Upper lobe of right lung (tissue), 1 donor: ENCODE results near the gene POLD3. TPM values are rescaled to one million over a fixed set of nuclear protein-coding genes. Genes with fewer than 3 reads are reported as not detected.

Experiments
- ATAC-seq: fragments of 200-7000 bp; cut with Tn5 transposase; one replicate; pipeline ENCODE4 v1.9.1; 2020; ENCODE audit warnings: mild to moderate bottlenecking, moderate library complexity
- DNase-seq: peaks from one replicate; pipeline ENCODE4 v3.0.0-alpha.2; 2020
- H3K27ac ChIP-seq: fragments of 200-600 bp; one replicate; pipeline ENCODE4 v1.8.0; 2022
- H3K27me3 ChIP-seq: fragments of 200-600 bp; one replicate; pipeline ENCODE4 v1.8.0; 2022; ENCODE audit warnings: mild to moderate bottlenecking
- H3K36me3 ChIP-seq: fragments of 200-600 bp; one replicate; pipeline ENCODE4 v1.8.0; 2022
- H3K4me1 ChIP-seq: fragments of 200-600 bp; one replicate; pipeline ENCODE4 v1.8.0; 2022
- H3K4me3 ChIP-seq: fragments of 200-600 bp; one replicate; pipeline ENCODE4 v1.8.0; 2022; ENCODE audit warnings: mild to moderate bottlenecking
- H3K9me3 ChIP-seq: fragments of 200-600 bp; one replicate; pipeline ENCODE4 v1.8.0; 2022
- intact Hi-C: fragments of 100-400 bp; cut with DNase I; formaldehyde crosslinking; loops from one replicate; pipeline ENCODE4 v1.11.0; 2022
- total RNA-seq: library from RNA; stranded (reverse); fragmentation: NEBNext Ultra II Directional; extraction: Animal tissue kit (Norgen Biotek cat#: 25700); gene quantifications from one replicate; pipeline ENCODE4 v1.2.1, GENCODE V29; 2021
- TF ChIP-seq, protein P1 (sequence below): fragments of 200-600 bp; IDR thresholded peaks from one replicate; pipeline ENCODE4 v1.8.0; 2022; ENCODE audit warnings: antibody characterized with exemption
- donor health status: DM: no; HTN: yes; CAD: no; lungs with severe emphysema.

Gene POLD3
- total RNA-seq, 1 donor from 2014 or later, result 16.7 TPM

DNA sequence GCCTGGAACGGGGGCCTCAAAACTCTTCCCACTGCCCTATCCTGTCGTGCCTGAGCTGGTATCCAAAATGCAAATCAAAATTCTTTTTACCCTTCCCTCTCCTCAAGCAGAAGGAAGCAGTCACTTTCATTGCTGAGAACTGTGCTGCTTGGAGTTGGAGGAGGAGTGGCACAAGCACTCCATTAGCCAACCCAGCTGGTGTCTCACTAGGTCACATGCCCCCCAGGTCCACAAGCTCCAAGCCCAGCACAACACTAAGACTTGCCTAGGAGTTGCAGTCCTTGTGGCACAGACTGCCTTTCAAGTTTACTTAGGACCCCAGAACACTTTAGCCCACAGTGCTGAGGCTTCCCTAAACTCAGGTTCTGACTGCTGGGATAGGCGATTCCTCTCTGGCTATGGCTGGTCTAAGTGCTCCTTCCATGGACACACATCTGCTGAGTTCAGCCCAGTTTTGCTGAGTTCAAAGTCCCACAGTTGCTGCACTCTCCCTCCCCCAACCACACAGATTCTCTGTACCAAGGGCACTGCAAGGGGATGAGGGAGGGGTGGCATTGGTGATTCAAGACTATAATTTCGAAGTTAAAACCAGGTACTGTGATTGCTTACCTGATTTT is 70.2 kb downstream of the POLD3 start:
- TF ChIP-seq, protein P1, sequence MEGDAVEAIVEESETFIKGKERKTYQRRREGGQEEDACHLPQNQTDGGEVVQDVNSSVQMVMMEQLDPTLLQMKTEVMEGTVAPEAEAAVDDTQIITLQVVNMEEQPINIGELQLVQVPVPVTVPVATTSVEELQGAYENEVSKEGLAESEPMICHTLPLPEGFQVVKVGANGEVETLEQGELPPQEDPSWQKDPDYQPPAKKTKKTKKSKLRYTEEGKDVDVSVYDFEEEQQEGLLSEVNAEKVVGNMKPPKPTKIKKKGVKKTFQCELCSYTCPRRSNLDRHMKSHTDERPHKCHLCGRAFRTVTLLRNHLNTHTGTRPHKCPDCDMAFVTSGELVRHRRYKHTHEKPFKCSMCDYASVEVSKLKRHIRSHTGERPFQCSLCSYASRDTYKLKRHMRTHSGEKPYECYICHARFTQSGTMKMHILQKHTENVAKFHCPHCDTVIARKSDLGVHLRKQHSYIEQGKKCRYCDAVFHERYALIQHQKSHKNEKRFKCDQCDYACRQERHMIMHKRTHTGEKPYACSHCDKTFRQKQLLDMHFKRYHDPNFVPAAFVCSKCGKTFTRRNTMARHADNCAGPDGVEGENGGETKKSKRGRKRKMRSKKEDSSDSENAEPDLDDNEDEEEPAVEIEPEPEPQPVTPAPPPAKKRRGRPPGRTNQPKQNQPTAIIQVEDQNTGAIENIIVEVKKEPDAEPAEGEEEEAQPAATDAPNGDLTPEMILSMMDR, result no peak
- H3K9me3 ChIP-seq, result no peaks in the 10 kb centered on the region
- no peaks in the 10 kb centered on the region for H3K4me1 ChIP-seq
- no peak for ATAC-seq
- DNase-seq, result no peak
- intact Hi-C loops, result no loop called here
- H3K27ac ChIP-seq, result no peak overlapping the region
- H3K27me3 ChIP-seq, result no peaks in the 10 kb centered on the region
- H3K4me3 ChIP-seq, result no peak overlapping the region
- no peaks in the 10 kb centered on the region for H3K36me3 ChIP-seq

DNA sequence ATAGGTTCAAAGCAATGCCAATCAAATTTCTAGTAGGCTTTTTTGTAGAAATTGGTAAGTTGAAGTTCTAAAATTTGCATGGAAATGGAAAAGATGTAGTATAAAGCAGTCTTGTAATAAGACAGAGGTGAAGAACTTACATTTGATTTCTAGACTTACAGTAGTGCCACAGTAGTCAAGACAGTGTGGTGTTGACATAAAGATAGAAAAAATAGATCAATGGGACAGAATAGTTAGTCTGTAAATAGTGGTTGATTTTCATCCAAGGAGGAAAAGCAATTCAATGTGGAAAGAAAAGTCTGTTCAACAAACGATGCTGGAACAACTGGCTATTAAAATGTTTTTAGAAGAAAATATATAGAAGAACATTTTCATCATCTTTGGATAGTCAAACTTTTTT is 70.9 kb downstream of the POLD3 start:
- intact Hi-C loops, result no loop called here
- TF ChIP-seq, protein P1, result no peak
- H3K27ac ChIP-seq, result no peak overlapping the region
- H3K36me3 ChIP-seq, result no peaks in the 10 kb centered on the region
- no peaks in the 10 kb centered on the region for H3K9me3 ChIP-seq
- ATAC-seq (no peak), DNase-seq (no peak)
- no peaks in the 10 kb centered on the region for H3K4me1 ChIP-seq
- no peak overlapping the region for H3K4me3 ChIP-seq
- H3K27me3 ChIP-seq, result no peaks in the 10 kb centered on the region

GRCh38 chr11:74669211-74670160 is 77.1 kb downstream of the POLD3 start:
- ATAC-seq (no peak), DNase-seq (no peak)
- Histone ChIP-seq H3K4me3 (no peak overlapping the region), H3K9me3 (no peaks in the 10 kb centered on the region), H3K4me1 (peaks cover 3% of the 10 kb centered on the region), H3K36me3 (no peaks in the 10 kb centered on the region), H3K27ac (no peak overlapping the region), H3K27me3 (no peaks in the 10 kb centered on the region)
- intact Hi-C loops, result no loop called here
- TF ChIP-seq, protein P1, result no peak

DNA sequence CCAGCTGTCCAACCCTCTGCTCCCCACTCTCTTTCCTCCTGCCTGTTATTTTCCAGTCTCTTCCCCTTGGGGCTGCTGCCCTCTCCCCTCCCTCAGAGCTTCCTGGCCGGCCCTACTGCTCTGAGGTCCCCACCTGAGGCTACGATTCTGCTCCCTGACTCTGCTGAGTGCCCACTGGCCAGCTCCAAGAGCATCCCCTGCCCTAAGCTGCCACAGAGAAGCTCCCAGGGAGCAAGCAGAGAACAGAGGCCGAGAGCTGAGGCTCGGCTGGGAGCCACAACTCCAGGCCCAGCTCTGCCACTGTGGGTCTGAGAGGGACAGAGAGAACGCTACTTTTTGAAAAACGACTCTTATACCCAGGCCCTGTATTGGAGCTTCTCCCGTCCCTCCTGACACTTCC is 77.8 kb downstream of the POLD3 start:
- H3K4me3 ChIP-seq, result no peak overlapping the region
- intact Hi-C loops, result no loop called here
- no peak overlapping the region for H3K27ac ChIP-seq
- TF ChIP-seq, protein P1, result no peak
- H3K4me1 ChIP-seq, result peaks cover 3% of the 10 kb centered on the region
- H3K27me3 ChIP-seq, result no peaks in the 10 kb centered on the region
- H3K36me3 ChIP-seq, result no peaks in the 10 kb centered on the region
- DNase-seq (no peak), ATAC-seq (no peak)
- no peaks in the 10 kb centered on the region for H3K9me3 ChIP-seq

DNA sequence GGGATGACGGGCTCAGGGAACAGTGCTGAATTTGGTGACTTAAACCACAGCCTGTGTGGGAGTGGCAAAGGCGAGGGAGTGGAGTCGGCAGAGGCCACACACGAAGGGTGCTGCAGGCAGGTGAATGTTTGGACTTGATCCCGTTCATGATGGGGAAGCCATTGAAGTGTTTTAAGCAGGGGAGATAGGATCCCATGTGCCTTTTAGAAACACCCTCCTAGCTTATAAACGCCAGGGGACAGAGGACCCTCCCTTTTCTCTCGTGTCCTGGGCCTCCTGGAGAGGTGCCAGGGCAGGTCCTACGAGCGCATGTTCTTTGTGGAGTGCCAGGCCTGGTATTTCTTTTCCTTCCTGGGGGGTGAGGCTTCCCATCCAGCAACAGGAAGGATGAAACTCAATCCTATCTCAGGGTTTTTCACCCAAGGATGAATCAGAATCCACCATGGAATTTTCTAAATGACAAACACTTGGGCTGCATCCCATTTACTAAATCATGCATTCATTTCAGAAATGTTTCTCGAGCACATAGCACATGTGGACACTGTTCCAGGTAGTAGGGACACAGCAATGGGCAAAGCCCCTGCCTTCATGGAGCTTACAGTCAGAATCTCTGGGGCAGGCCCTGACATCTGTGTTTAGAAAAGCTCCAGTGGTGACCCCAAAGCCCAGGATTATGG is 79.3 kb downstream of the POLD3 start:
- H3K27me3 ChIP-seq, result no peaks in the 10 kb centered on the region
- no peaks in the 10 kb centered on the region for H3K36me3 ChIP-seq
- peaks cover 3% of the 10 kb centered on the region for H3K4me1 ChIP-seq
- H3K27ac ChIP-seq, result no peak overlapping the region
- TF ChIP-seq, protein P1, result no peak
- intact Hi-C loops, result no loop called here
- DNase-seq (no peak), ATAC-seq (no peak)
- no peaks in the 10 kb centered on the region for H3K9me3 ChIP-seq
- H3K4me3 ChIP-seq, result no peak overlapping the region
